Measurements from ENCODE around the gene GRIK2.
A peak's percentile ranks its signal among the peaks of the same experiment; 100 is the strongest.

- TF ChIP-seq MAFK (IDR thresholded peaks at IDR 0.05; ENCODE audit: low read depth, low read length) (no peak), CTCF (conservative IDR thresholded peaks at IDR 0.05; ENCODE audit: low read depth, low read length) (no peak), RCOR1 (IDR thresholded peaks at IDR 0.05; ENCODE audit: insufficient replicate concordance, low read length) (peak; percentile 85), POLR2A (IDR thresholded peaks at IDR 0.05; ENCODE audit: low read depth, low read length) (no peak), BHLHE40 (IDR thresholded peaks at IDR 0.05; ENCODE audit: low read depth, low read length) (peak; percentile 42; the same call in 1 of the 2 replicates), MAZ (IDR thresholded peaks at IDR 0.05; ENCODE audit: borderline replicate concordance, low read depth, low read length) (no peak), SMC3 (IDR thresholded peaks at IDR 0.05; ENCODE audit: low read depth, low read length) (0 out of 2 replicates have a peak, but pooled peaks have one; percentile 11), RFX5 (IDR thresholded peaks at IDR 0.05; ENCODE audit: low read depth, low read length) (no peak), USF2 (IDR thresholded peaks at IDR 0.05; ENCODE audit: low read depth, low read length) (no peak)
These were observed 204.2 kb downstream of the GRIK2 start for GRCh38 chr6:101597693-101598092.

Measured in IMR-90 (cell line).